GM12878 (cell line): ENCODE data around the gene NCKAP5.

Experiments used
- KLF5 ChIP-seq: fragments of 450-650 bp; IDR thresholded peaks from 2 replicates; pipeline ENCODE4 v1.6.1; 2014; ENCODE audit warnings: mild to moderate bottlenecking; ENCODE audit not compliant: partially characterized antibody
- RBBP5 ChIP-seq: fragments of 200-600 bp; sonication (generic); conservative IDR thresholded peaks from 2 replicates; pipeline ENCODE4 v1.6.1; 2016
- TAF1 ChIP-seq: IDR thresholded peaks from 2 replicates; pipeline ENCODE4 v1.6.1; 2011; ENCODE audit warnings: mild to moderate bottlenecking, low read depth, low read length, borderline replicate concordance
- TF ChIP-seq, protein P1 (sequence below), 3 experiments: IDR thresholded peaks in 2 of 3; conservative IDR thresholded peaks in 1 of 3; 2 replicates each; pipeline ENCODE4 v1.5.1; 2011; ENCODE audit warnings: low read depth in 3 of 3, low read length in 3 of 3, mild to moderate bottlenecking in 3 of 3, control low read depth in 2 of 3, moderate library complexity in 2 of 3, inconsistent platforms in 1 of 3, mixed read lengths in 1 of 3; ENCODE audit not compliant: control insufficient read depth in 2 of 3, insufficient read depth in 1 of 3; ENCODE audit errors: extremely low read depth in 1 of 3

DNA sequence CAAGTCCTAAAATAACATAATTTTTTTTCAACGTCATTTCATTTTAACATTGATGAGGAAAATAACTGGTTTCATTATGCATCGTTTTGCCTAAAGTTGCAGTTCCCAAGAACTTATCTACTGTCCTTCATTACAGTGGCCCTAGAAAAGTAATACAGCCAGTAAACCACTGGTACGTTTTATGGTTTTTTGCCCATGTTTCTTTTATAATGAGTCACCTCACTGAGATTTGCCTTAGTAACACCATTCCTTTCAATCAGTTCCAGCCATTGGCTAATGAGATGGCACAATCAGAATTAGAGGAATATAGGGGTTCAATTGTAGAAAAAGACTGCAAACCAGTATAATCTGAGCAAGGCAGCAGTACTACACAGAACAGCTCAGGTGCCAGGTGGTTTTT is 475.7 kb downstream of the NCKAP5 start:
- TF ChIP-seq RBBP5 = no peak
- TF ChIP-seq, protein P1, sequence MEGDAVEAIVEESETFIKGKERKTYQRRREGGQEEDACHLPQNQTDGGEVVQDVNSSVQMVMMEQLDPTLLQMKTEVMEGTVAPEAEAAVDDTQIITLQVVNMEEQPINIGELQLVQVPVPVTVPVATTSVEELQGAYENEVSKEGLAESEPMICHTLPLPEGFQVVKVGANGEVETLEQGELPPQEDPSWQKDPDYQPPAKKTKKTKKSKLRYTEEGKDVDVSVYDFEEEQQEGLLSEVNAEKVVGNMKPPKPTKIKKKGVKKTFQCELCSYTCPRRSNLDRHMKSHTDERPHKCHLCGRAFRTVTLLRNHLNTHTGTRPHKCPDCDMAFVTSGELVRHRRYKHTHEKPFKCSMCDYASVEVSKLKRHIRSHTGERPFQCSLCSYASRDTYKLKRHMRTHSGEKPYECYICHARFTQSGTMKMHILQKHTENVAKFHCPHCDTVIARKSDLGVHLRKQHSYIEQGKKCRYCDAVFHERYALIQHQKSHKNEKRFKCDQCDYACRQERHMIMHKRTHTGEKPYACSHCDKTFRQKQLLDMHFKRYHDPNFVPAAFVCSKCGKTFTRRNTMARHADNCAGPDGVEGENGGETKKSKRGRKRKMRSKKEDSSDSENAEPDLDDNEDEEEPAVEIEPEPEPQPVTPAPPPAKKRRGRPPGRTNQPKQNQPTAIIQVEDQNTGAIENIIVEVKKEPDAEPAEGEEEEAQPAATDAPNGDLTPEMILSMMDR (IDR thresholded peaks at IDR 0.05 in 2 of 3, conservative IDR thresholded peaks at IDR 0.05 in 1 of 3; ENCODE audit: control insufficient read depth in 2 of 3, extremely low read depth in 1 of 3, insufficient read depth in 1 of 3, low read depth in 3 of 3, low read length in 3 of 3) = no peak
- no peak for TF ChIP-seq TAF1
- no peak for TF ChIP-seq KLF5
